SJCRH30 (cell line): ENCODE results near the gene POLD1. TPM values are rescaled to one million over a fixed set of nuclear protein-coding genes. Genes with fewer than 3 reads are reported as not detected.
A peak's percentile ranks its signal among the peaks of the same experiment; 100 is the strongest.
"Not testable (repeated sequence)": the region's sequence is repeated elsewhere in the genome, so short reads cannot be mapped to it uniquely, and the experiment has no call there.

ENCODE experiments used
- DNase-seq, 2 experiments: peaks; one replicate each; pipeline ENCODE4 v3.0.0-alpha.2; 2015 to 2020
- H3K27ac ChIP-seq: fragments of 250-450 bp; sonication (Bioruptor Pico); 2 replicates; pipeline ENCODE4 v1.5.1; 2020; ENCODE audit warnings: mild to moderate bottlenecking, moderate library complexity
- H3K27me3 ChIP-seq: fragments of 250-450 bp; sonication (Bioruptor Pico); 2 replicates; pipeline ENCODE4 v1.5.1; 2020; ENCODE audit warnings: mild to moderate bottlenecking, moderate library complexity
- H3K36me3 ChIP-seq: fragments of 250-450 bp; sonication (Bioruptor Pico); 2 replicates; pipeline ENCODE4 v1.5.1; 2020; ENCODE audit warnings: mild to moderate bottlenecking, moderate library complexity
- H3K4me1 ChIP-seq: fragments of 250-450 bp; sonication (Bioruptor Pico); 2 replicates; pipeline ENCODE4 v1.5.1; 2020; ENCODE audit warnings: mild to moderate bottlenecking, moderate library complexity
- H3K4me3 ChIP-seq: fragments of 250-450 bp; sonication (Bioruptor Pico); 2 replicates; pipeline ENCODE4 v1.5.1; 2020; ENCODE audit warnings: mild to moderate bottlenecking, moderate library complexity
- H3K9me3 ChIP-seq: fragments of 250-450 bp; sonication (Bioruptor Pico); replicated peaks from 2 replicates; pipeline ENCODE4 v1.5.1; 2020; ENCODE audit warnings: mild to moderate bottlenecking, moderate library complexity
- total RNA-seq: library from RNA; depleted of rRNA; stranded (reverse); fragments of >200 nt; shearing (Covaris generic); gene quantifications from 2 replicates; pipeline ENCODE4 v1.2.3, GENCODE V29; 2014; rRNA removed

Gene POLD1
- total RNA-seq: 74.4 and 75.2 TPM in 2 replicates

DNA sequence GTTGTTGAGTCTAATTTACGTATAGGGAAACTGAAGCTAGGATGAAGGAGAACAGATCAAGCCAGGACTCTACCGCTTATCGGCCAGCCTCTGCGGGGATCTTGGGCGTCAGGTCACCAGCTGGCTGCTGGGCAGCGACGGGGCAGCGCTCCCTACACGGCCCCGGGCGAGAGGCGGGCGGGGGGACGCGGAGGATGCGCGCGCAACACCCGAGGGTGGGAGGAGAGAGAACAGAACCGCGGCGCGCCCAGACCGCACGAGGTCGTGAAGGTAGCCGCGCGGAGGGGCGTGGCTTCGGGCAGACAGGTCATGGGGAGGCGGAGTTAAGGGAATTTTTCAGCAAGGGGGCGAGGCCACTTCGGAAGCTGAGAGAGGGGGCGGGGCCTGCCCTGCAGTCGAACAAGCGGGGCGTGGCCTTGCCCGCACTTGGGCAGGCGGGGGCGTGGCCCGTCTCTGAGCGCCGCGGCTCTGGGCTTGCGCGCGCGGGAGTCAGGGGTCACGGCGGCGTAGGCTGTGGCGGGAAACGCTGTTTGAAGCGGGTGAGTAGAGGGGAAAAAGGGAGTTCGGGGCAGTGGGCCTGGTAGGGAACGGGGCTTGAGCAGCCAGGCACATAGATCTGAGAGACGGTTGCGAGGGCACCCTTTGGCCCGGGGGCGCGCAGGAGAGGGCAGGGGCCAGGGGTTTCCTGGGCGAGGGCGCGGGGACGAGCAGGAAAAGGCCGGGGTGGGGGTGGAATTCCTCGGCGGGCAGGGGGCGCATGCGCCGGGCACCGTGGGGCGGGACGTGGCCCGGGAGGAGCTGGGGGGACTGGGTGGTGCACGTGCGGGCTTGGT is at the start of gene POLD1:
TSS of gene POLD1 (plus strand) at position 496 of the 833 bp plus-strand sequence. CDS start 14,505 bp downstream, outside the sequence.
- Histone ChIP-seq H3K9me3 (no peaks in the 10 kb centered on the region), H3K4me3 (peak within 1 kb of the TSS; percentile 73), H3K27me3 (no peaks in the 10 kb centered on the region), H3K27ac (peak within 1 kb of the TSS; percentile 83), H3K4me1 (no peaks in the 10 kb centered on the region), H3K36me3 (peaks cover 19% of the 10 kb centered on the region)
- DNase-seq: peak; percentile 98

DNA sequence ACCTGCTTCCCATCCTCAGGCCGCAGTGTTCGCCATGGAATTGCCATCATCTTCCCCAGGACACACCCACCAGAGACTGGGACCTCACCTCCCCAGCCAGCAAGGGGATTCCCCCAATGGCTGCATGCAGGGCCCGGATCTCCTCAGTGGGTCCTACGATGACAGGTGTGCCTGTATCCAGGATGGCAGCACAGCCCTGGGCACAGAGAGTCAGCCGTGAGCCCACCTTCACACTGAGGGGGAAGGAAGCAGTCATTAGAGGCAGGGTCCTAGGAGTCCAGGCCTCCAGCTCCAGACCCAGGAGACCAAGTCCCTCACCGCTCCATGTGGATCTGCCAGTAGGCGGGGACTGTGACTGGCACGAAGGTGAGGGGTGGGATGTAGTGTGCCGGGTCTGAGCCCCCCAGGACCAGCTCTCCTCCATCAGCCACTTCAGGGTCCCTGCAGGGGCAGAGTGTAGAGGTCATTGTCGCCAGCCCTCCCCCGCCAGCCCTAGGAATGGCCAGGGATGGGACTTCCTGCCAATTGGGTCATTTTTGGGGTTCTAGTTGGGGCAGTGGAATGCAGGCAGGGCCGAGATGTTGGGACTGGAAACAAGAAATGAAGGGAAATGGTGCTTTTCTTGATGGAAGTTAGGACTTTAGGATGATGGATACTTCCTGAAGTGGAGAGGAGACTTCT is 49.3 kb upstream of the POLD1 start:
- Histone ChIP-seq H3K9me3 (no peaks in the 10 kb centered on the region), H3K4me1 (no peaks in the 10 kb centered on the region)
- no peak for DNase-seq

DNA sequence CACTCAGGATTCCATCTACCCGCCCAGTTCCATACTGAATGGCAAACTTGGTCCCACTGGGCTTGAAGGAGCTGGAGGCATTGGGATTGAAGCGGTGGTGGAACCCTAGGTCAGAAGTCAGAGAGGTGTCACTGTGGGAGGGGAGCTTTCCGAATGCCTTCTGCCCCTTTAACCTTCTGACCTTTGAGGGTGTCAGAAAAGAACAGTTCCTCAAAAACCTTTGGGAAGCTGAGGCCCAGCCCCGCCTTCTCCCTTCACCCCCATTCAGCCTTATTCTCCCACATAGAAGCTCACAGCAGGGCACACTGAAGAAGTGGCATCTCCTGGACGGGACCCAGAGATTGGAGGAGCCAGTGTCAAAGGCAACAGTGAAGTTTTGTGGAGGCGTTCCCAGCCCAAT is 47.1 kb upstream of the POLD1 start:
- not testable (repeated sequence) for H3K27ac ChIP-seq, H3K4me1 ChIP-seq, H3K9me3 ChIP-seq, H3K36me3 ChIP-seq, DNase-seq, H3K4me3 ChIP-seq, H3K27me3 ChIP-seq

More for the DNA sequence above, 49.3 kb upstream of the POLD1 start:
- no peaks in the 10 kb centered on the region for H3K36me3 ChIP-seq
- H3K27me3 ChIP-seq: no peaks in the 10 kb centered on the region
- no peak overlapping the region for H3K27ac ChIP-seq
- no peak overlapping the region for H3K4me3 ChIP-seq

DNA sequence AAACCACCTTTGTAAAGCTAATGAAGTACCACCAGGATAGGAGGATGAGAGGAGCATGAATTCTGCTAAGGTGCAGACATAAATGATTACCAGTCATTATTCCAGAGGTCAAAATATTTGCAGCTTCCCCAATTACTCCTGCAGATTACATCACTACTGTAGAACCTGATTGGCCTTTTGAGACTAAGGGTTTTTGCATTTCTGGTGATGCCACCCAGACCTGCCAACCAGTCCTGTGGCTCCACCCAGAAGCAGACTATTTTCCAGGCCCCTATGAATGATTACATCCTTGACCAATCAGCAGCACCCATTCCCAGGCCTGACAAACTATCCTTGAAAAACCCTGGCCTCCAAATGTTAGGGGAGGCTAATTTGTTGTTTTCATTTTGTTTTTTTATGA is 43.8 kb upstream of the POLD1 start:
- no peaks in the 10 kb centered on the region; the same call in 1 of the 2 replicates for H3K9me3 ChIP-seq
- H3K27ac ChIP-seq: no peak overlapping the region
- no peak for DNase-seq
- no peaks in the 10 kb centered on the region for H3K4me1 ChIP-seq
- H3K27me3 ChIP-seq: no peaks in the 10 kb centered on the region
- no peaks in the 10 kb centered on the region for H3K36me3 ChIP-seq
- H3K4me3 ChIP-seq: no peak overlapping the region

DNA sequence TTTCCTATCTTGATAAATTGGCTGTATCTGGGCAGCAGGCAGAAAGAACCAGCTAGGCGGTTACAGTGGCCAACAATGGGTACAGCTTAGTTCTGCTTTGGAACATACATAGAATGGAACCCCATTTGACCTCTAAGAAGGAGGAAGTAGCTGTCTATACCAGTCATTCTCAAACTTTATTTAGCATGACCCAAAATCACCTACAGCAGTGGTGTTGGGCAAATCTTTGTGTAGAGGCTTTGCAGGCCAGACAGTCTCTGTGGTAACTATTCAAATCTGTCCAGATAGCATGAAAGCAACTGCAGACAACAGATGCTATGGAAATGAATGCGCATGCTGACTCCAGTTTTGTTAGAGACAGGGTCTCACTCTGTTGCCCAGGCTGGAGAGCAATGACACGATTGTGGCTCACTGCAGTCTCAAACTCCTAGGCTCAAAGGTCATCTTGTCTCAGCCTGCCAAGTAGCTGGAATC is 43.0 kb upstream of the POLD1 start:
- no peak overlapping the region for H3K27ac ChIP-seq
- H3K36me3 ChIP-seq: no peaks in the 10 kb centered on the region
- no peaks in the 10 kb centered on the region for H3K27me3 ChIP-seq
- DNase-seq: no peak
- H3K4me3 ChIP-seq: no peak overlapping the region
- H3K9me3 ChIP-seq: no peaks in the 10 kb centered on the region; the same call in 1 of the 2 replicates
- no peaks in the 10 kb centered on the region for H3K4me1 ChIP-seq

DNA sequence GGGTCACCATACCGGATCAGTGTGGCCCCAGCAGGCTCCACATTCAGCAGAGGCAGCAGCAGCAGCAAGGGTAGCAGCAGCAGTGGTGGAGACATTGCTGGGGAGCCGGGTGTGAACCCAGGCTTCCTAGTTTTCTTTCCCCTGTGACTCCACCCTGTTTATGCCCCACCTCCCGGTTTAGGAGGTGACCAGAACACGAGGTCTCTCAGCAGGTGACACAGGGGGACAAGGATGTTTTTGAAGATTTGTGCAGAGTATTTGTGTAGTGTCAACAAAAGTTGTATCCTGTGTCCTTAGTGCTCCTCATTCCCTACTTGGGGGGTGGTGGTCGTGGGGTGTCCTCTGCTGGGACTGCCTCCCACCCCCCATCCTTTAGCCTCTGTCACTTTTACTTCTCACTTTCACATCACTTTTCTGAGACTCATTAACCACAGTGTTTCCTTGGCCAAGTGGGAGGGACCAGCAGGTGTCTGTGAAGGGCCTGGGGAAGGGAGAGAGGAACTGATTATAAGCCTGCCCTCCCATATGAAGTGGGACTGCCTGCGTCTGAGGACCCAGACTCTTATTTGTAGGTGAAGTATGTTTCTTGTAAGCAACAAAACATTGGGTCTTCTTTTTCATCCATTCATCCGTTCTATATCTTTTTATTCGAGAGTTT is 39.4 kb upstream of the POLD1 start:
- no peaks in the 10 kb centered on the region; the same call in 1 of the 2 replicates for H3K9me3 ChIP-seq
- H3K27me3 ChIP-seq: no peaks in the 10 kb centered on the region
- DNase-seq: no peak
- H3K36me3 ChIP-seq: no peaks in the 10 kb centered on the region
- no peak overlapping the region for H3K27ac ChIP-seq
- H3K4me3 ChIP-seq: no peak overlapping the region
- H3K4me1 ChIP-seq: peaks cover under 1% of the 10 kb centered on the region; the same call in 1 of the 2 replicates

DNA sequence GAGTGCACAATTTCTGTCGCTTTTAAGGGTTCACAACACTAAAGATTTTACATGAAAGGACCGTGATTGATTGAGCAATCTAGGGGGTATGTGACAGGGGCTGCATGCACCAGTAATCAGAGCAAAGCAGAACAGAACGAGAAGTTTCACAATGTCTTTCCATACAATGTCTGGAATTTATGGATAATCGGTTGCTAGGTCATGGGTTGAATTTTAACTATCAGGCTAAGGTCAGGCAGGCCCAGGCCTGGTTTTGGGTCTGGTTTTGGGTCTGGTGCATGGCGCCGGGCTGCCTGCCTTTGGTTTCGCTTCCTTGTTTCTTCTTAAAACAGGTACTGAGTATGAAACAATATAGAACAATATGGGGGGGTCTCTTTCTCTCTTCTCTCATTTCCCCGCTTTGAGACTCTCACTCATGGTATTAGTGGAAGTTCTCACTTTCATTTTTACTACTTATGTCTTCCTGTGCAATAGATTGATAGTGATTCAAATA is 37.0 kb upstream of the POLD1 start:
- not testable (repeated sequence) for H3K27me3 ChIP-seq, H3K4me1 ChIP-seq, DNase-seq, H3K36me3 ChIP-seq, H3K27ac ChIP-seq, H3K9me3 ChIP-seq, H3K4me3 ChIP-seq

DNA sequence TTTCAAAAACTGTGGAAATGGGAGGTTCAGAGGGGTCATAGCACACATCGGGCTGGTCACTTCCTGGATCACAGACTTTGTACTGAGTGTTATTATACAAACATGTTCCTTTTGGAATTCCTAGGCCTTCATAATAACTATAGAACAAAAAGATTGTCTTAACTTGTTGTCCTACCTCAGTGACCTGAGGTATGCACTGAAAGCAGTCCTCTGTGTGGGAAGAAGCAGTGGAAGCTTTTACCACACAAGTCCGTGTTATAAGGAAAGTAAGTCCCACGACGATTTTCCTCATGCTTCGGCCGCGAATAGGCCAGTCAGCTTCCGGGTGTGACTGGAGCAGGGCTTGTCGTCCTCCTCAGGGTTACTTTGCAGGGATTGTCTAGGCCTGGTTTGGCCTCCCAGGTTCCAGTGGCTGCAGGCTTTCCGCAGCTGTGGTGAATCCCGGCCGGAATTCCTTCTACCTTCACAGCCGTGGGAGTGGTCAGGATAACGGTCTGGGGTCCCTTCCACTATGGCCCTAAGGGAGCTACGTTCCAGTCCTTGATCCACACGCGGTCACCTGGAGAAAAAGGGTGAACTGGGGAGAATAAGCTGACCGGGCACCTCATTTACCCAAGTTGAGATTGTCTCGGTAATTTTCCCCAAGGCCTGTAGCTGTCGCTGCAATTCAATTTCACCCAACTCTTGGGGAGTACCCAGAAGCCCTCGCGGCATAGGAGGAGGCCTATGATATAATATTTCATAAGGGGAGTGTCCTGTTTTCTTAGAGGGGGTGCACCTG is 34.7 kb upstream of the POLD1 start:
- H3K36me3 ChIP-seq: no peaks in the 10 kb centered on the region
- DNase-seq: peak in 1 of 2 experiments; percentile 60

DNA sequence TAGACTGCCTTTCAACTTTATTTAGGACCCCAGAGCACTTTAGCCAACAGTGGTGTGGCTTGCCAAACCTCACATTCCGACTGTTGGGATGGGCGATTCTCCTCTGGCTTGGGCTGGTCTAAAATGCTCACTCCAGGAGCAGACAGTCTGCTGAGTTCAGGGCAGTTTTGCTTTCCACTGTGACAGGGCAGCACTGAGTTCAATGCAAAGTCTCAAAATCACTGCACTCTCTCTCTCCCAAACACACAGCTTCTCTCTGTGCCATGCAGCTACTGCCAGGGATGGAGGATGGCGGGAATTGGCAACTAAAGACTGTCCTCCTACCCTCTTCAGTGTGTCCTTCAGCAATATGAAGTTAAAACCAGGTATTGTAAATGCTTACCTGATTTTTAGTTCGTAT is 31.9 kb upstream of the POLD1 start:
- no peaks in the 10 kb centered on the region for H3K27me3 ChIP-seq
- peaks cover 6% of the 10 kb centered on the region for H3K4me1 ChIP-seq
- DNase-seq: no peak
- no peak overlapping the region for H3K4me3 ChIP-seq
- no peaks in the 10 kb centered on the region for H3K36me3 ChIP-seq
- no peak overlapping the region for H3K27ac ChIP-seq
- H3K9me3 ChIP-seq: no peaks in the 10 kb centered on the region

More for the DNA sequence above, 34.7 kb upstream of the POLD1 start:
- Histone ChIP-seq H3K27ac (no peak overlapping the region; the same call in 1 of the 2 replicates), H3K4me1 (peaks cover 6% of the 10 kb centered on the region), H3K27me3 (no peaks in the 10 kb centered on the region), H3K4me3 (peak overlapping the region; percentile 26), H3K9me3 (no peaks in the 10 kb centered on the region; the same call in 1 of the 2 replicates)

DNA sequence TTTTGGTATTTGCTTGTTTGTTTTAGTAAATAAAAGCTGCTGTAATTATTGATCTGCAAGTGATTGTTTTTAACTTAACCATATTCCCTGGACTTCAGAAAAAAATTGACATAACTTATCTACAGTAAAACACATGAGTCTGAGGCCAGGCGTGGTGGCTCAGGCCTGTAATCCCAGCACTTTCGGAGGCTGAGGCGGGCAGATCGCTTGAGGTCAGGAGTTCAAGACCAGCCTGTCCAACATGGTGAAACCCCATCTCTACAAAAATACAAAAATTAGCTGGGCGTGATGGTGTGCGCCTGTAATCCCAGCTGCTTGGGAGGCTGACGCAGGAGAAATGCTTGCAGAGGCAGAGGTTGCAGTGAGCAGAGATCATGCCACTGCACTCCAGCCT is 30.7 kb upstream of the POLD1 start:
- H3K4me3 ChIP-seq, H3K4me1 ChIP-seq, H3K27me3 ChIP-seq, DNase-seq, H3K27ac ChIP-seq, H3K36me3 ChIP-seq, H3K9me3 ChIP-seq: not testable (repeated sequence)

DNA sequence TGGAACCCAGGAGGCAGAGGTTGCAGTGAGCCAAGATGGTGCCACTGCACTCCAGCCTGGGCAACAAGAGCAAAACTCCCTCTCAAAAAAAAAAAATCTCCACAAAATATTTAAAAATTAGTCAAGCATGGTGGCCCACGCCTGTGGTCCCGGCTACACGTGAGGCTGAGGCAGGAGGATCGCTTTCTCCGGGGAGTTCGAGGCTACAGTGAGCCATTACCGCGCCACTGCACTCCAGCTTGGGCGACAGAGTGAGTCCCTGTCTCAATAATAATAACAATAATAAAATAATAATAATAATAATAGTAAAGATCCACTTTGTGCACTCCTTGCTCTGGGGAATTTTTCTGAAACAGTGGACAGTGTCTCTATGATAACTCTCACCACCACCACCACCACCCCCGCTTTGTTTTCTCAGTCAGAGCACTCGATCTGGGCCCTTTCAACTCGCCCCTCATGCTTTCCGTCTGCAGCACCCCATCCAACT is 27.4 kb upstream of the POLD1 start:
- no peak for DNase-seq
- Histone ChIP-seq H3K4me3 (no peak overlapping the region), H3K27me3 (no peaks in the 10 kb centered on the region), H3K4me1 (no peaks in the 10 kb centered on the region), H3K36me3 (no peaks in the 10 kb centered on the region), H3K27ac (no peak overlapping the region), H3K9me3 (no peaks in the 10 kb centered on the region)

DNA sequence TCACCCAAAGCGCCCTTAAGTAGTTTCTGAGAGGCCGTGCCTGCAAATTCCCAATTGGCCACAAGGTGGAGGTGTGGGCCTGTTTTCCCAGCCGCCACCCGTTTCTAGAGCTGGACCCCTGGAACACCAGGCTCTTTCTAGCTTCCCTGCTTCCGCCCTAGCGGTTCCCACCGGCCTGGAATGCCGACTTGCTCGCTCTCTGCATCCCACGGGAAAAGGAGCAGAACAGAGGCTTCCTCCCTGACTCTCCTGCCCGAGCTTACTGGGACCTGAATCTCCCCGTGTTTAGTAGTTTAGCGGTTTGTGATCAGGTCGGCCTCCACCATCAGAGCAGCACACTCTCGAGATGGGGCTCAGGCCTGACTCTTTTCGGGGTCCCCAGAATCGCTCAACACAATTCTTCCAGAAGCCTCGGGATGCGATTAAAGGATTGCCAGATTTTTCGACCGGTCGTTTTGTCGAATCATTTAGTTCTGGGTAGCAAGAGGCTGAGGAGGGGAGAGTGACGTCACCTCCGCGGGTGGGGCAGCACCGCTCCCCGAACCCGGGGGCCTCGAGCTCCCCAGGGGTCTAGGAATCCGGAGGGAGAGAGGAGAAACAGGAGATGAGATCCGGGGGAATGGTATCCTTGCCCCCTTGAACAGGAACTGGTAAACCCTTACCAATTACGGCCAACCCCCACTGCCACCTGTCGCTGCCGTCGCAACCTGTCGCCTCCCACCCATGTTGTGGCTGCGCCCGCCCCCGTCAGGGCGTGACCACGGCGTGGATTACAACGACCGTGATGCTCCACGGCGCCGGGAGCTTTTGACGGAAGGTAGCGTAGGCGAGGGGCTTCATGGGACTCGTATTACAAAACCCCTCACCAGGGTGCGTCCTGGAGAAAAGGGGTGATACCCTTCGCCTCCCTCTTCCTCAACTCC is 26.7 kb upstream of the POLD1 start:
- peak overlapping the region; percentile 46 for H3K4me3 ChIP-seq
- no peaks in the 10 kb centered on the region for H3K36me3 ChIP-seq
- H3K27ac ChIP-seq: peak overlapping the region; percentile 46
- no peaks in the 10 kb centered on the region for H3K27me3 ChIP-seq
- peak; percentile 85 to 90 for DNase-seq
- H3K4me1 ChIP-seq: no peaks in the 10 kb centered on the region
- H3K9me3 ChIP-seq: no peaks in the 10 kb centered on the region
